Muscle layer of duodenum (tissue), 2 donors: ENCODE results near the gene SLC26A11.

Source experiments
- H3K27ac ChIP-seq: one replicate; pipeline ENCODE4 v1.7.0; 2013; ENCODE audit warnings: mild to moderate bottlenecking, low read length
- H3K27me3 ChIP-seq: one replicate; pipeline ENCODE4 v1.7.0; 2013; ENCODE audit warnings: low read depth, mild to moderate bottlenecking, control low read depth, low read length
- H3K36me3 ChIP-seq, 2 donors: one replicate each; pipeline ENCODE4 v1.7.0; 2013; ENCODE audit warnings: low read length in 2 of 2, control low read depth in 1 of 2, mild to moderate bottlenecking in 1 of 2; ENCODE audit not compliant: insufficient read depth in 2 of 2, control insufficient read depth in 1 of 2
- H3K4me1 ChIP-seq, 2 donors: one replicate each; pipeline ENCODE4 v1.7.0; 2013; ENCODE audit warnings: low read length in 2 of 2, mild to moderate bottlenecking in 2 of 2, control low read depth in 1 of 2, moderate library complexity in 1 of 2; ENCODE audit not compliant: insufficient read depth in 2 of 2, control insufficient read depth in 1 of 2
- H3K4me3 ChIP-seq, 2 donors: one replicate each; pipeline ENCODE4 v1.7.0; 2013; ENCODE audit warnings: low read length in 2 of 2, low read depth in 1 of 2, mild to moderate bottlenecking in 1 of 2
- H3K9me3 ChIP-seq, 2 donors: one replicate each; pipeline ENCODE4 v1.7.0; 2013; ENCODE audit warnings: low read length in 2 of 2, control low read depth in 1 of 2, mild to moderate bottlenecking in 1 of 2; ENCODE audit not compliant: control insufficient read depth in 1 of 2
- donor health status: healthy.

Gene SLC26A11

DNA sequence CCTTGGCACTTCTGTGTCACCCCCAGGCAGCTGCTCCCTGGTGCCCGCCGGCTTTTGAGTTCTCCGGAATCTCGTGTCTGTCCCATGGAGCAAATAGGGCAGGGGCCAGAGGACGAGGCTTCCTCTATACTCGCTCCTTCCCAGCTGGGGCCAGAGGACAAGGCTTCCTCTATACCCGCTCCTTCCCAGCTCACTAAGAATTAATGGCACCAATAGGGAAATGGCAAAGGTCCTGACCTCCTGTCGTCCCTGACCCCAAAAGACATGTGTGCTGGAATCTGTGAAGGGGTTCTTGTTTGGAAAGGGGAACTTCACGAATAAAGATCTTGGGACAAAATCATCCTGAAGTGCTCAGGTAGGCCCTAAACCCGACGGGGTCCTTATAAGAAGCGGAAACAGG is 7.7 kb upstream of the SLC26A11 start:
- Histone ChIP-seq H3K4me1 (no peaks in the 10 kb centered on the region), H3K27me3 (no peaks in the 10 kb centered on the region), H3K27ac (no peak overlapping the region), H3K9me3 (no peaks in the 10 kb centered on the region), H3K36me3 (peaks cover 31 to 80% of the 10 kb centered on the region in 2 donors), H3K4me3 (no peak overlapping the region)

- Histone ChIP-seq H3K4me1 (peaks cover 0 to under 1% of the 10 kb centered on the region in 2 donors), H3K27ac (no peak overlapping the region), H3K36me3 (peaks cover 31 to 79% of the 10 kb centered on the region in 2 donors), H3K4me3 (no peak overlapping the region), H3K27me3 (no peaks in the 10 kb centered on the region), H3K9me3 (no peaks in the 10 kb centered on the region)
Measured at GRCh38 chr17:80212962-80213642, 7.1 kb upstream of the SLC26A11 start.

- Histone ChIP-seq H3K9me3 (no peaks in the 10 kb centered on the region), H3K4me1 (peaks cover 0 to 6% of the 10 kb centered on the region in 2 donors)
Measured at GRCh38 chr17:80213643-80213975, 6.6 kb upstream of the SLC26A11 start.

DNA sequence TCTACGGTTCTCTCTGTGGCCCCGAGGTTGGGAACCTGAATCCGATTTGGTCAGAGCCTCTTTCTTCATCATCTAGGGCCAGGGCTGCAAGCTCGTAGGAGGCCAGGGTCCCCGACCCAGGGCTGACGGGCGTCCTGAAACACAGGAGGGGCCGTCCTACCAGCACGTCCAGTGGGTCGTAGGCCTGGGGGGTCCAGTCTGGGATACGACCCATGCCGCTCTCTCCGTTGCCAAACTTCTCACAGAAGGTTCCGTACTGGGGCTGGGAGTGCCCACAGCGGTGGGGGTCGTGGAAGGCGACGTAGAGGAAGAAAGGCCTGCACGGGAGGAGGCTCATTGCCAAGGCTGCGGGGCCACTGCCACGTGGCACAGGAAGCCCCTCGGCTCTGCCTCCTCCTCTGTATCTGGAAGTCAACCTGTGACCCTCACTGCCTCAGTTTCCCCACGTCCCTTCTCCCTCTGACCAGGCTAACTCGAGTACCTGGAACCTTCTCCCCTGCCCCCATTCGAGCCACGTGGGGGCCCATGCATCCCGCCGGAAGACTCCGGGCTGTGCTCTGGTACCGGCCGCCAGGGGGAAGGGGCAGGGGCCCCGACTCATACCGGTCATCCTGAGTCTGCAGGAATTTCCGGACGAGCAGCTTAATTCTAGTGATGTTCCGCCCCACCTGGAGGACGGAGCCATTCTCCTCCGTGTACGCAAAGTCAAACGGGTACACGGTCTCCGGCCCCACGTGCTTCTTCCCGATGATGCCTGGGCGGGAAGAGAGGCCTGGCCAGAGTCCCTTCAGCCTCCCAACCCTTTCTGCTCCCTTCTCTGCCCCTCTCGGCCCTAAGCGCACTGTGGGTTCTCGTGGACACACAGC is 6.0 kb upstream of the SLC26A11 start:
- H3K4me1 ChIP-seq: peaks cover 0 to 10% of the 10 kb centered on the region in 2 donors
- no peaks in the 10 kb centered on the region for H3K9me3 ChIP-seq
- H3K27ac ChIP-seq: no peak overlapping the region
- peaks cover 31 to 68% of the 10 kb centered on the region in 2 donors for H3K36me3 ChIP-seq
- no peaks in the 10 kb centered on the region for H3K27me3 ChIP-seq
- H3K4me3 ChIP-seq: no peak overlapping the region

More at GRCh38 chr17:80213643-80213975, 6.6 kb upstream of the SLC26A11 start:
- H3K27me3 ChIP-seq: no peaks in the 10 kb centered on the region
- H3K36me3 ChIP-seq: peaks cover 31 to 74% of the 10 kb centered on the region in 2 donors
- no peak overlapping the region for H3K27ac ChIP-seq
- H3K4me3 ChIP-seq: no peak overlapping the region

GRCh38 chr17:80214878-80215210 is 5.4 kb upstream of the SLC26A11 start:
- H3K4me1 ChIP-seq: peaks cover 0 to 16% of the 10 kb centered on the region in 2 donors
- H3K4me3 ChIP-seq: no peak overlapping the region
- no peaks in the 10 kb centered on the region for H3K9me3 ChIP-seq
- H3K36me3 ChIP-seq: peaks cover 28 to 63% of the 10 kb centered on the region in 2 donors
- no peaks in the 10 kb centered on the region for H3K27me3 ChIP-seq
- no peak overlapping the region for H3K27ac ChIP-seq

DNA sequence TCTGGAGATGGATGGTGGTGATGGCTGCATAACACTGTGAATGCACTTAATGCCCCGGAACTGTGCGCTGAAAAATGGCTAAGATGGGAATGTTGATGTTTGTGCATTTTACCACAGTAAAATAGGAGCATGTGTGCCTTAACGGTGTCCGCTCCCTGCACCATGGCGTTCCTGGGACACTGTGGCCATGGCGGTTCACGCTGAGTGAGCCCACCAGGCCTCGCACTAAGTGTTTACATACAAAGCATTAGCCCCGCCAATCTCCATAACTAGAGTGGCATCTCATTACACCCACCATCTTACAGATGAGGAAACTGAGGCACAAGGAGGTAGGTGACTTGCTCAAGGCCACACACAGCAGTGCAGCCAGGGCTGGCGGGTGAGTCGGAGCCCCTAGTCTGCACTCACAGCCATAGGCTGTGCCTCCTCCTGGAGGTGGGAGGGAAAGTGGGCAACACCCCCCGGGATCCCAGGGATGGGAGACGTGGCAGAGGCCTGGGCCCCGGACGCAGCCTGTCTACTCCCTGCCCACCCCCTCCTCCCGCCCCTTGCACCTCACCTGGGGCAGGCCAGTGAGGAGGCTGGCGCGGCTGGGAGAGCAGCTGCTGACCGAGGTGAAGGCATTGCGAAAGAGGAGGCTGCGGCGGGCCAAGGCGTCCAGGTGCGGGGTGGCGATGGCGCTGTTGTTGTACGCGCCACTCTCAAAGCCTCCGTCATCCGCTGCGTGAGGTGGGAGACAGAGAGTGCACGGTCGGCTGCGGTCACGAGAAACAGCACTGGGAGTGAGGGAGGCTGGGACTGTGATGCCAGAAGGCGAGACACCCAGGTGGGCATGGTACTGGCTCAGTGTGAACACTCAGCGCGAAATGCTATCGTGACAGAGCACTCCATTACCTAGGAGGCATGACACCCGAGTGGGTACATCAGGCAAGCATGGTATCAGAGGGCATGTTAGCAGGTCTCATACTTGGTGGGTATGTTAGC is 3.5 kb upstream of the SLC26A11 start:
- peaks cover 14 to 43% of the 10 kb centered on the region in 2 donors for H3K36me3 ChIP-seq
- H3K4me3 ChIP-seq: no peak overlapping the region
- H3K27me3 ChIP-seq: no peaks in the 10 kb centered on the region
- H3K9me3 ChIP-seq: no peaks in the 10 kb centered on the region
- H3K27ac ChIP-seq: no peak overlapping the region
- H3K4me1 ChIP-seq: peaks cover 0 to 27% of the 10 kb centered on the region in 2 donors

DNA sequence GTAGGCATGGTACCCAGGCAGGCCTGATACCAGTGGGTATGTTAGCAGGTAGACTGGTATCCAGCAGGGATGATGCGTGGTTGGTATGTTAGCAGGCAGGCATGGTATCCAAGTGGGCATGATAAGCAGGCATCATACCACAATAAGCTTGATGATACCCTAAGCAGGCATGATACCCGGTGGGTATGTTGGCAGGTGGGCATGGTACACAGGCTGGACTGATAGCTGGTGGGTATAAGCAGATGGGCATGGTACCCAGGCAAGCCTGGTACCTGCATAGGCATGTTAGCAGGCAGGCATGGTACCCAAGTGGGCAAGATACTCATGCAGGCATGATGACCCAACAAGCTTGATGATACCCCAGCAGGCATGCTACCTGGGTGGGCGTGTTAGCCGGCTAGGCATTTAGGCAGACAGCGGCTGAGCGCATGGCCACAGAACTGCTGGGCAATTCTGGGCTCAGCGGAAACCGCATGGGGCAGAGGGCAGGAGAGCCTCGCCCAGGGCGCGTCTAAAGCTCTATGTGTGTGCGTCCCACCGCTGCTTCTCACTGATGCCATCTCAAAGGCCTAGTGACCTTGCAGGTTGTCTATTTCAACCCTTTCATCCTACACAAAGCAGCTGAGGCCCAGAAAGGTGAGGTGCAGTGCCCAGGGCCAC is 2.4 kb upstream of the SLC26A11 start:
- Histone ChIP-seq H3K4me1 (peaks cover 0 to 29% of the 10 kb centered on the region in 2 donors), H3K27ac (no peak overlapping the region), H3K36me3 (peaks cover 8 to 33% of the 10 kb centered on the region in 2 donors), H3K4me3 (no peak overlapping the region), H3K9me3 (no peaks in the 10 kb centered on the region), H3K27me3 (no peaks in the 10 kb centered on the region)

DNA sequence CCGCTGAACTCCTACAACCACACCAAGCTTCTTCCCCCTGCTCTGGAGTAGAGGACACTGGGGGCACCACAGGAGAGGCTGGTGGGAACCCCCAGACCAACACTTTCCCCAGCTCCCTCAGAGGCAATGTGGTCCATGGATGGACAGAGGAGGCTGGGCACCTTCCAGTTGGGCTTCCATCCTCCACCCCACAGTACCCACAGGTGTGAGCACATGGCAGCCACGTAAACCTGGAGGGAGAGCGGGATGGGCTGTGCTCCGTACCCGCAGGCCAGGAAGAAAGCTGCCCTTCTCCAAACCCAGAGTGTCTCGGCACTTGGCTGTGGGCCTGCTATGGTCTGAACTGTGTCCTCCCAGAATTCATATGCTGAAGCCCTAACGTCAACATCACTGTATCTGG is 1.8 kb upstream of the SLC26A11 start:
- Histone ChIP-seq H3K4me3 (no peak overlapping the region), H3K9me3 (no peaks in the 10 kb centered on the region), H3K27me3 (no peaks in the 10 kb centered on the region), H3K36me3 (peaks cover 8 to 30% of the 10 kb centered on the region in 2 donors), H3K4me1 (peaks cover 0 to 29% of the 10 kb centered on the region in 2 donors), H3K27ac (no peak overlapping the region)

DNA sequence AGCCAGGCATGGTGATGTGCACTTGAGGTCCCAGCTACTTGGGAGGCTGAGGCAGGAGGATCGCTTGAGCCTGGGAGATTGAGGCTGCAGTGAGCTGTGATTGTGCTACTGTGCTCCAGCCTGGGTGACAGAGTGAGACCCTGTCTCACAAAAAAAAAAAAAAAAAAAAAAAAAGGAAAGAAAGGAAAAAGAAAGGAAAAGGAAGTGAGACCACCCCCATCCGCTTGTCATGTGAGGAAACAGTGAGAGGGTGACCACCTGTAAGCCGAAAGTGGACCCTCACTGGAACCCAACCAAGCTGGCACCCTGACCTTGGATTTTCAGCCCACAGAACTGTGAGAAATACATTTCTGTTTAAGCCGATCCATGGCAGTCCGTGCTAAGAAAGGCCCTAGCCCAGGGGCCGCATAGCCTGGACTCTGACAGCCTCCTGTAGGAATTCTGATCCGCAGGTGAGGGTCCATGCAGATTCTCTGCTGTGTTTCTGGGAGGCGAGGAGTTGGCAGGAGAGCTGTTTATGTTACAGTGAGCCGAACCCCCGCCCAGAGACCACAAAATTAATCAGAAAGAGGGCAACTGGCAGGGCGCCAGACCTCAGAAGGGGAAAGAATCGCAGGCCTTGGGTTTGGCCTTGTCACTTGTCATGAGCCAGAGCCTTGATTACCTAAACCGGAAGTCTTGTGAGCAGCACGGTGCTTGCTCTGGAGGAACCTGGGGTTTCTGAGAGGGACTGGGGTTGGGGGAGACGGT is 1.0 kb upstream of the SLC26A11 start:
- no peaks in the 10 kb centered on the region for H3K9me3 ChIP-seq
- peaks cover 8 to 22% of the 10 kb centered on the region in 2 donors for H3K36me3 ChIP-seq
- H3K27ac ChIP-seq: peak overlapping the region; percentile 82
- no peaks in the 10 kb centered on the region for H3K27me3 ChIP-seq
- H3K4me3 ChIP-seq: peak overlapping the region; percentile 84 to 96
- peaks cover 0 to 29% of the 10 kb centered on the region in 2 donors for H3K4me1 ChIP-seq

DNA sequence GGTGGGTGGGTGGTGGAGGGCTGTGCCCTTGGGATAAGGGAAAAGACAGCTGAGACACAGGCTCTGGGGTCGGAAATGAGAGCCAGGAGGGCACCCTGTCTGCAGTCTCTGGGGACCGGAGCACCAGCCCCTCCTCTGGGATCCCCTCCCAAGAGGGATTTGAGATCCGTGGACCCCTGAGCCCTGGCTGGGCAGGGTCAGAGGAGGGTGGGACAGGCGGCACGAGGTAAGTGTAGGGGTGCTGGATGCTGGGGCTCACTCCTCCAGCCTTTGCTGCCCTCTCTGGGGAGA is 519 bp upstream of the SLC26A11 start:
- peak overlapping the region; percentile 82 for H3K27ac ChIP-seq
- H3K4me3 ChIP-seq: peak overlapping the region; percentile 84 to 96
- H3K36me3 ChIP-seq: peaks cover 8 to 17% of the 10 kb centered on the region in 2 donors
- H3K27me3 ChIP-seq: no peaks in the 10 kb centered on the region
- peaks cover 0 to 29% of the 10 kb centered on the region in 2 donors for H3K4me1 ChIP-seq
- no peaks in the 10 kb centered on the region for H3K9me3 ChIP-seq
